DOHH2 (cell line): ENCODE results near the gene ZFP1.
"Not testable (repeated sequence)": the region's sequence is repeated elsewhere in the genome, so short reads cannot be mapped to it uniquely, and the experiment has no call there.

Source experiments
- H3F3A ChIP-seq: fragments of 200-600 bp; sonication (generic), shearing (Covaris generic); 2 replicates; pipeline ENCODE4 v1.6.0; 2016; ENCODE audit warnings: antibody characterized with exemption, mild to moderate bottlenecking; ENCODE audit not compliant: control insufficient read depth, insufficient read depth
- H3K27ac ChIP-seq: fragments of 200-600 bp; sonication (generic); 2 replicates; pipeline ENCODE4 v1.5.1; 2014; ENCODE audit warnings: low read depth, mild to moderate bottlenecking, low read length, moderate library complexity
- H3K27me3 ChIP-seq: fragments of 200-600 bp; sonication (generic); 2 replicates; pipeline ENCODE4 v1.6.1; 2014; ENCODE audit warnings: mild to moderate bottlenecking, low read length, mixed read lengths; ENCODE audit not compliant: control insufficient read depth
- H3K36me3 ChIP-seq: fragments of 200-600 bp; sonication (generic); 2 replicates; pipeline ENCODE4 v1.6.1; 2014; ENCODE audit warnings: mild to moderate bottlenecking, low read length, moderate library complexity, mixed read lengths; ENCODE audit not compliant: control insufficient read depth
- H3K4me1 ChIP-seq: fragments of 200-600 bp; sonication (generic); 2 replicates; pipeline ENCODE4 v1.6.1; 2014; ENCODE audit warnings: mild to moderate bottlenecking, low read length, mixed read lengths; ENCODE audit not compliant: control insufficient read depth
- H3K4me2 ChIP-seq: fragments of 200-600 bp; sonication (generic); 2 replicates; pipeline ENCODE4 v1.6.0; 2014; ENCODE audit warnings: mild to moderate bottlenecking, low read length, moderate library complexity
- H3K4me3 ChIP-seq: fragments of 200-600 bp; sonication (generic); 2 replicates; pipeline ENCODE4 v1.5.1; 2014; ENCODE audit warnings: mild to moderate bottlenecking, low read length, mixed read lengths
- H3K79me2 ChIP-seq: fragments of 200-600 bp; sonication (generic); 2 replicates; pipeline ENCODE4 v1.6.1; 2014; ENCODE audit warnings: mild to moderate bottlenecking, low read length, mixed read lengths; ENCODE audit not compliant: control insufficient read depth
- H3K9me2 ChIP-seq: fragments of 200-600 bp; sonication (generic); replicated peaks from 2 replicates; pipeline ENCODE4 v1.6.1; 2014; ENCODE audit warnings: mild to moderate bottlenecking, low read length, mixed read lengths; ENCODE audit not compliant: control insufficient read depth
- H3K9me3 ChIP-seq: fragments of 200-600 bp; sonication (generic); 2 replicates; pipeline ENCODE4 v1.6.1; 2014; ENCODE audit warnings: antibody characterized with exemption, low read length, mixed read lengths; ENCODE audit not compliant: control insufficient read depth, insufficient read depth
- H4K20me1 ChIP-seq: fragments of 200-600 bp; sonication (generic); 2 replicates; pipeline ENCODE4 v1.6.0; 2014; ENCODE audit warnings: low read depth, mild to moderate bottlenecking, antibody characterized with exemption, low read length, moderate library complexity; ENCODE audit not compliant: control insufficient read depth, insufficient read depth
- CTCF ChIP-seq: fragments of 200-600 bp; sonication (generic); IDR thresholded peaks from one replicate; pipeline ENCODE4 v1.5.1; 2014; ENCODE audit warnings: antibody characterized with exemption, mild to moderate bottlenecking, low read depth, low read length; ENCODE audit not compliant: poor library complexity, severe bottlenecking
- EZH2phosphoT487 ChIP-seq: fragments of 200-600 bp; sonication (generic); IDR thresholded peaks from 2 replicates; pipeline ENCODE4 v1.6.1; 2017; ENCODE audit warnings: borderline replicate concordance, mild to moderate bottlenecking, antibody characterized with exemption, low read length, moderate library complexity, mixed read lengths

ZFP1 gene

GRCh38 chr16:75203667-75204409 lies 55.5 kb downstream of the ZFP1 start:
- Histone ChIP-seq H4K20me1 (no peaks in the 10 kb centered on the region), H3K27ac (no peak overlapping the region), H3K36me3 (no peaks in the 10 kb centered on the region), H3K27me3 (0 out of 2 replicates have a peak, but pooled peaks cover 2% of the 10 kb centered on the region), H3K79me2 (no peaks in the 10 kb centered on the region), H3K4me2 (no peak overlapping the region), H3K4me1 (peaks cover 9% of the 10 kb centered on the region), H3K4me3 (no peak overlapping the region), H3F3A (no peaks in the 10 kb centered on the region), H3K9me2 (no peaks in the 10 kb centered on the region), H3K9me3 (no peaks in the 10 kb centered on the region)
- no peak for TF ChIP-seq CTCF
- TF ChIP-seq EZH2phosphoT487: no peak

GRCh38 chr16:75204410-75204758 lies 56.1 kb downstream of the ZFP1 start:
- Histone ChIP-seq H3K79me2 (no peaks in the 10 kb centered on the region), H4K20me1 (no peaks in the 10 kb centered on the region), H3K36me3 (no peaks in the 10 kb centered on the region), H3K9me3 (no peaks in the 10 kb centered on the region), H3K4me2 (no peak overlapping the region), H3K4me3 (no peak overlapping the region), H3F3A (no peaks in the 10 kb centered on the region), H3K9me2 (no peaks in the 10 kb centered on the region), H3K27ac (no peak overlapping the region), H3K4me1 (peaks cover 9% of the 10 kb centered on the region), H3K27me3 (0 out of 2 replicates have a peak, but pooled peaks cover 2% of the 10 kb centered on the region)
- TF ChIP-seq CTCF (no peak), EZH2phosphoT487 (no peak)

GRCh38 chr16:75204905-75205304 lies 56.6 kb downstream of the ZFP1 start:
- H3K9me3 ChIP-seq, H3K27ac ChIP-seq, H3K36me3 ChIP-seq, H3K4me2 ChIP-seq, H3K4me1 ChIP-seq, H3K4me3 ChIP-seq, H3K9me2 ChIP-seq, H3F3A ChIP-seq, H3K79me2 ChIP-seq, H3K27me3 ChIP-seq, H4K20me1 ChIP-seq: not testable (repeated sequence)

GRCh38 chr16:75205438-75205837 lies 57.1 kb downstream of the ZFP1 start:
- H3K79me2 ChIP-seq, H4K20me1 ChIP-seq, H3K4me3 ChIP-seq, H3K27ac ChIP-seq, H3F3A ChIP-seq, H3K27me3 ChIP-seq, H3K9me2 ChIP-seq, H3K4me2 ChIP-seq, H3K36me3 ChIP-seq, H3K9me3 ChIP-seq, H3K4me1 ChIP-seq: not testable (repeated sequence)

GRCh38 chr16:75205961-75206748 lies 57.8 kb downstream of the ZFP1 start:
- not testable (repeated sequence) for H3K4me1 ChIP-seq, H3F3A ChIP-seq, H3K4me2 ChIP-seq, H3K27ac ChIP-seq, H3K36me3 ChIP-seq, H3K9me2 ChIP-seq, H3K9me3 ChIP-seq, H3K27me3 ChIP-seq, H3K79me2 ChIP-seq, H3K4me3 ChIP-seq, H4K20me1 ChIP-seq
